Mesendoderm (in vitro differentiated cells): Measurements from ENCODE around the gene NSUN3.

Experiments used
- DNase-seq: peaks from one replicate; pipeline ENCODE4 v3.0.0; 2013
- H2AK5ac ChIP-seq: 2 replicates; pipeline ENCODE4 v1.6.1; 2013; ENCODE audit warnings: low read length, inconsistent platforms
- H2BK120ac ChIP-seq: 2 replicates; pipeline ENCODE4 v1.6.1; 2013; ENCODE audit warnings: low read depth, mild to moderate bottlenecking, low read length, moderate library complexity, mixed read lengths
- H2BK15ac ChIP-seq: replicated peaks from 2 replicates; pipeline ENCODE4 v1.6.1; 2013; ENCODE audit warnings: low read depth, mild to moderate bottlenecking, moderate library complexity
- H2BK5ac ChIP-seq: 2 replicates; pipeline ENCODE4 v1.6.1; 2013; ENCODE audit warnings: low read length, inconsistent platforms
- H3K18ac ChIP-seq: 2 replicates; pipeline ENCODE4 v1.6.1; 2013; ENCODE audit warnings: mild to moderate bottlenecking, low read length, mixed read lengths
- H3K23ac ChIP-seq: one replicate; pipeline ENCODE4 v1.6.1; 2013; ENCODE audit warnings: low read length
- H3K27ac ChIP-seq: 2 replicates; pipeline ENCODE4 v1.5.1; 2013; ENCODE audit warnings: low read depth, mild to moderate bottlenecking, inconsistent platforms, low read length, moderate library complexity
- H3K27me3 ChIP-seq: 2 replicates; pipeline ENCODE4 v1.6.1; 2013; ENCODE audit warnings: low read length, control low read depth, mild to moderate bottlenecking, inconsistent platforms; ENCODE audit not compliant: insufficient read depth, poor library complexity
- H3K36me3 ChIP-seq: 2 replicates; pipeline ENCODE4 v1.6.1; 2013; ENCODE audit warnings: low read length, inconsistent platforms; ENCODE audit not compliant: control insufficient read depth, insufficient read depth
- H3K4ac ChIP-seq: one replicate; pipeline ENCODE4 v1.6.1; 2013; ENCODE audit warnings: low read depth, mild to moderate bottlenecking, low read length, moderate library complexity
- H3K4me1 ChIP-seq: 2 replicates; pipeline ENCODE4 v1.6.1; 2013; ENCODE audit warnings: low read depth, low read length, inconsistent platforms; ENCODE audit not compliant: control insufficient read depth
- H3K4me2 ChIP-seq: 2 replicates; pipeline ENCODE4 v1.6.1; 2013; ENCODE audit warnings: low read length
- H3K4me3 ChIP-seq: 2 replicates; pipeline ENCODE4 v1.5.1; 2013; ENCODE audit warnings: mild to moderate bottlenecking, low read length
- H3K56ac ChIP-seq: one replicate; pipeline ENCODE4 v1.6.1; 2013; ENCODE audit warnings: low read length
- H3K79me1 ChIP-seq: 2 replicates; pipeline ENCODE4 v1.6.1; 2013; ENCODE audit warnings: low read length, inconsistent platforms
- H3K79me2 ChIP-seq: 2 replicates; pipeline ENCODE4 v1.6.1; 2013; ENCODE audit warnings: mild to moderate bottlenecking, low read length; ENCODE audit not compliant: control insufficient read depth, insufficient read depth
- H3K9ac ChIP-seq: 2 replicates; pipeline ENCODE4 v1.6.1; 2013; ENCODE audit warnings: low read length, inconsistent platforms
- H4K5ac ChIP-seq: one replicate; pipeline ENCODE4 v1.6.1; 2013; ENCODE audit warnings: low read length
- H4K8ac ChIP-seq: one replicate; pipeline ENCODE4 v1.6.1; 2013; ENCODE audit warnings: low read depth, mild to moderate bottlenecking, control low read depth, low read length, moderate library complexity
- WGBS: extraction: QIAGEN DNeasy Blood & Tissue Kit; methylation state at CpG from one replicate; pipeline ENCODE4 v1.1.7; 2013; ENCODE audit warnings: low lambda C conversion rate, missing lambda C conversion rate; ENCODE audit not compliant: insufficient coverage; ENCODE audit errors: extremely low coverage; 5-methylcytosine and 5-hydroxymethylcytosine counted together

Gene NSUN3

DNA sequence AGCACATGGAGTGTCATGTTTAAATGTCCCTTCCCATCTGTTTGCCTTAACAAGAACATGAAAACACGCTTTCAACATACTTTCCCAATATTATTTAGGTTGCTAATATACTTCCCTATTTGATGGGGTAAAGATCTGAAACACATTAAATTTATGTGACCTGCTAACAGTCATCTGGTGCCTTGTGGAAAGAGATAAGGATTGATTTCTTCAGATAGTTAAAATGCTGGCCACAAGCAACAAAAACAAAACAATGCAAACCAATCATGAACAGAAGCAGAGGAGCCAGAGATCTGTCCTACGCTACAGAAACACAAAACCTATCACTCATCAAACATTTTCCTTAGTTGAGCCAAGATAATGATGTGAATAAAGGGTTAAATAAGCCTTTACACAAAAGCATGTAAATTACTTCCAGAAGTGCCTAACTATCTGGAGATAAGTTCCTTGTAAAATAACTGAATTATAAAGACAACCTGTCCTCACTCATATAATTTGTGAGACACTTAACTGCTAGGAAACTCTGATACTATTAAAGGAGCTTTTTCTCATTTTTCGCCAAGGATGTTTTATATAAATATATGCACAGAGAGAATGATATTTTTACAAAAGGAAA, 109.9 kb downstream of the NSUN3 start:
- Histone ChIP-seq H3K4me3 (no peak overlapping the region), H3K4me2 (no peak overlapping the region), H3K4ac (no peak overlapping the region), H3K36me3 (no peaks in the 10 kb centered on the region), H2BK5ac (no peak overlapping the region), H4K5ac (no peak overlapping the region), H4K8ac (no peak overlapping the region), H3K79me2 (no peaks in the 10 kb centered on the region), H3K18ac (no peak overlapping the region), H3K27me3 (no peaks in the 10 kb centered on the region), H3K27ac (no peak overlapping the region), H2AK5ac (no peak overlapping the region), H3K79me1 (no peaks in the 10 kb centered on the region), H3K4me1 (no peaks in the 10 kb centered on the region), H2BK15ac (no peak overlapping the region), H2BK120ac (no peak overlapping the region), H3K9ac (no peak overlapping the region), H3K23ac (no peak overlapping the region), H3K56ac (no peak overlapping the region)
- no CpG with 5 or more reads among the region's 3 CpGs for WGBS
- DNase-seq, result no peak

DNA sequence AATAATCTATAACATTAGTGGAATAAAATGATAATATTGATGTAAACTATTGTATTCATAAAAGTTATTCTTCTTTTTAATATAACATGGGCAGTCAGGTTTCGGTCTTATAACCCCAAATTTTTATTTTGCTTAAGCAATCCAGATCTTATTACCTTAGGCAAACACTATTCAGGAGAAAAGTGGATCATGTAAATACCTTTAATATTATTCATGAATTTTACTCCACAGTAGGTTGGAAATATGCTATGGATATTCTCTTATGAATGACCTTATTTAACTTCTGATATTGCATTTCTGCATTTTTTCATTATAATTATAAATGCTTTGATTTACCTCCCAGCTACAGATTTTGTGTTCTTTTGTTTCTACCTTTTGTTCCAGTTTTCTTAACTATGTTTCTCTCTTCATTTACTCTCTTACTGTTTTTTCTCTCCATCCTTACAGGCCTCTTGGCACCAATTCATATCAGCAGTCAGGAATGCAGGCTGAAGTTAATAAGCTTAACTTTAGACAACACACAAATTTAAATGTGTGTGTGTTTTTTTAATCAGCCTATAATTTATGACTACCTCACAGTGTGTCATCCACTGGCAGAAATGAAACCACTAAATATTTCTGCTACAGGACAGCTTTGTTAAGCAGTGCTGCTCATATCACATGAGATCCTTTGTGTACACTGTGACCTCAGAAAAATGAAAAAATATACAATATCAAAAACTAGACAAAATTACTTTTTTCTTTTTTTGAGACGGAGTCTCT, 111.0 kb downstream of the NSUN3 start:
- no peak for DNase-seq
- Histone ChIP-seq H4K8ac (no peak overlapping the region), H3K79me2 (no peaks in the 10 kb centered on the region), H2AK5ac (no peak overlapping the region), H3K4me1 (no peaks in the 10 kb centered on the region), H3K27ac (no peak overlapping the region), H3K4ac (no peak overlapping the region), H2BK5ac (no peak overlapping the region), H3K4me2 (no peak overlapping the region), H3K18ac (no peak overlapping the region), H3K79me1 (no peaks in the 10 kb centered on the region), H4K5ac (no peak overlapping the region), H3K4me3 (no peak overlapping the region), H3K27me3 (no peaks in the 10 kb centered on the region), H3K9ac (no peak overlapping the region), H2BK15ac (no peak overlapping the region), H3K23ac (no peak overlapping the region), H2BK120ac (no peak overlapping the region), H3K56ac (no peak overlapping the region), H3K36me3 (no peaks in the 10 kb centered on the region)
- no CpG with 5 or more reads among the region's 2 CpGs for WGBS

DNA sequence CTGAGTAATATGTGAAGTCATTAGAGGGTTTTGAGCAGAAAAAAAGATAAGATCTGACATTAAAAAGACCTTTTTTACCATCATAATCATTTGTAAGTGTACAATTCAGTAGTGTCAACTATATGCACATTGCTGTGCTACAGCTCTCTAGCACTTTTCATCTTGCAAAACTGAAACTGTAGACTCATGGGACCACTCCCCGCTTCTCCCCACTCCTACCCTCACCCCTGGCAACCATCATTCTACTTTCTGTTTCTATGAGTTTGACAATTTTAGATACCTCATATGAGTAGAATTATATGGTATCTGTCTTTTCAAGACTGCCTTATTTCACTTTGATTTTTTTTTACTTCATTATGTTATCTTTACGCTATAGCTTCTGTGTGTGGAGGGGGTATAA, 112.8 kb downstream of the NSUN3 start:
- H3K23ac ChIP-seq, result no peak overlapping the region
- no peak overlapping the region for H2BK5ac ChIP-seq
- H2BK15ac ChIP-seq, result no peak overlapping the region
- no peak overlapping the region for H2AK5ac ChIP-seq
- no peak overlapping the region for H3K27ac ChIP-seq
- no CpG with 5 or more reads among the region's 2 CpGs for WGBS
- H3K79me1 ChIP-seq, result no peaks in the 10 kb centered on the region
- no peak for DNase-seq
- H3K4me3 ChIP-seq, result no peak overlapping the region
- H3K56ac ChIP-seq, result no peak overlapping the region
- H4K5ac ChIP-seq, result no peak overlapping the region
- H3K18ac ChIP-seq, result no peak overlapping the region
- H3K9ac ChIP-seq, result no peak overlapping the region
- no peak overlapping the region for H4K8ac ChIP-seq
- no peaks in the 10 kb centered on the region for H3K79me2 ChIP-seq
- H3K36me3 ChIP-seq, result no peaks in the 10 kb centered on the region
- no peak overlapping the region for H3K4ac ChIP-seq
- H3K27me3 ChIP-seq, result no peaks in the 10 kb centered on the region
- H3K4me2 ChIP-seq, result no peak overlapping the region
- H2BK120ac ChIP-seq, result no peak overlapping the region
- H3K4me1 ChIP-seq, result no peaks in the 10 kb centered on the region

DNA sequence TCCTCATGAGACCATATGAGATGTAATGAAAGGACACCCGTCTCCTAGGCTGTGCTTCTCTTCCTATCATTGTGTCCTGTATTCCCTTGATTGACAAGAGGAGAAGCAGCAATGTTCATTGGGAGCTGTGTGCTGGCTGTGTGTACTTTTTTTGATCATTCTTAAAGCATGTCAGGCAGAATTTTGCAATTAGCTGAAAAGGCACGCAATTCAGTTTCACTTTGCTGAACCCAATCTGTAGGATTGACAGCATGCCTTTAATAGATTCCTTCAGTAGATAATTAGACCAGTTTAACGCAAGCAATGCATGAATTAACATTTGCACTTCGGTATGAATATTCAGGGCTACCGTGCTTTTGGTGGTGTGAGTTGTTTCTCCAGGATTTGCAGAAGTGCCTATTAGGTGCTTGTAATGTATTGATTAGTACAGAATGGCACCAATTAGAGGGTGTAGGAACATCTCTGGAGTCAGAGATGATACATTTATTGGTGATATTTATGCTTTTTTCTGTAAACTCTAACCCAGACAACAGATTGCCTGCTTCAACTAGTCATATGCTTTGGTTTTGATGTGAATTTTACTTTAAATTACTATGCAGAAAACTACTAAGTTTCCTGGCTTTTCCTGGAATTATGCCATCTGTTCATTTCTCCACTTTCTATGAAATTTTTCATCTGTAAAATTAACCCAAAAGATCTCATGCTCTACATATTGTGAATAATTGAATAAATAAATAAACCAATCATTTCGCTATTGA, 114.3 kb downstream of the NSUN3 start:
- H3K4me1 ChIP-seq, result no peaks in the 10 kb centered on the region
- H3K79me1 ChIP-seq, result no peaks in the 10 kb centered on the region
- H2AK5ac ChIP-seq, result no peak overlapping the region
- no peak overlapping the region for H3K9ac ChIP-seq
- no peak overlapping the region for H3K23ac ChIP-seq
- no peak overlapping the region for H3K4me3 ChIP-seq
- H3K18ac ChIP-seq, result no peak overlapping the region
- no peak overlapping the region for H4K8ac ChIP-seq
- no peak overlapping the region for H3K4me2 ChIP-seq
- no peaks in the 10 kb centered on the region for H3K79me2 ChIP-seq
- no peak overlapping the region for H3K27ac ChIP-seq
- no peak overlapping the region for H2BK5ac ChIP-seq
- H4K5ac ChIP-seq, result no peak overlapping the region
- no peak overlapping the region for H2BK120ac ChIP-seq
- no peak overlapping the region for H2BK15ac ChIP-seq
- no peak overlapping the region for H3K4ac ChIP-seq
- H3K36me3 ChIP-seq, result no peaks in the 10 kb centered on the region
- no CpG with 5 or more reads among the region's 6 CpGs for whole genome bisulfite sequencing
- DNase-seq, result no peak
- H3K56ac ChIP-seq, result no peak overlapping the region
- H3K27me3 ChIP-seq, result no peaks in the 10 kb centered on the region
